NCI-H82 (cell line): ENCODE data around the gene SCCPDH.
A peak's percentile ranks its signal among the peaks of the same experiment; 100 is the strongest.

ENCODE experiments used
- DNase-seq: peaks from one replicate; lab custom pipeline; 2025; lab: John Stamatoyannopoulos, UW

The SCCPDH gene

DNA sequence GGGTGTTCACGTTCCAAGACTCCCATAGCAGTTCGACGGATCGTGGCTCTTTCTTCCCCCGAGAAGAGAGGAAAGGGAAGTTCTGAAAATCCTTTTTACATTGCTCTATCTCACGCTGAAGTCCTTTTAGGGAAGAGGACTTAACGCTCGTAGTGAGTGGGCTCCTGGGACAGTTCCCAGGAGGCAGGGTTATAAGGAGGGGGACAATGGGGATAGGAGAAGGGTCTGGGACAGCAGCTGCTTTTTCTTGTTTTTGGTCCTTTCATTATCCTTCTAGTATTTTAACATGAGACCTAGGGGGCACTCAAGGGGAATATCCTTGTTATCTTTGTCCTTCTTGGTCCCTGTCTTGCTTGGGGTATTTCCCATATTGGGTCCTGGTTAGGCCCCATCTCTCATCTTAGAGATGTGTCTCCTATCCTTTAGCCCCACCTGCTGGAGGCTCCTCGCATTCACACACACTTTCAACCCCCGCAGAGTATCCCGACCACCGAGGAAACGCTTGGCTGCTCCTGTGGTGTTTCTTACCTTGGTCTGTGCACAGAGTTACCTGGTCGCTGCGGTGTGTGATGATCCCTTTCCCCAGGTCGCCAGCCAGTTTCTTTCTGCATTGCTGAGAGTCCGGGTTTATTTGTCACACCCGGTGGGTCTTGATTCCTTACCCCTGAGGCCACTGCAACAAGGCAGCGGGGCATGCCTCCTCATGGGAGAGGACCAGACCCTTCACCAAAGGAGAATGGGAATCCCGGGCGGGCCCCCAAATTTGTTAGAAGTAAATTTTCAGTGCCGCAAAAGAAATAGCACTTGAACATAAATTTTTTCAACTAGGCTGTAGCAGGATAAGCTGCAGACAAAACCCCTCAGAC lies 29.7 kb downstream of the SCCPDH start:
- DNase-seq: peak; percentile 92

DNA sequence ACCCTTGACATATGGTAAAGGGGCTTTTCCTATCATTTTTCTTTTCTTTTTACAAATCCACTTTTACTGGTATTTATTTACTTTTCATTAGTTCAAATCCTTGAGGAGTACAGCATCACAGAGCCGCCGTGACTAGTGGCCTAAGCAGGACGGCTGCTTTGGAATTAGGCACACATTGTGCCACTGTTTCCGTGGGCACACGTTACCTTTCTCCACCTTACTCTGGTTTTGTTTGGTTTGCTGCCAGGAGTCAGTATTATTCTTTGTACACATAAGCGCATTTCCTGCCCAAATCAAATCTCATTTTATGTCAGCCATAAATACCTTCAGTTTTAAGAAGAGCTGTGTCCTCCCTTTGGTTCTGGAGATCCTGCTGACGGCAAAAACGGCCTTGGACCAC lies 31.2 kb downstream of the SCCPDH start:
- no peak for DNase-seq

DNA sequence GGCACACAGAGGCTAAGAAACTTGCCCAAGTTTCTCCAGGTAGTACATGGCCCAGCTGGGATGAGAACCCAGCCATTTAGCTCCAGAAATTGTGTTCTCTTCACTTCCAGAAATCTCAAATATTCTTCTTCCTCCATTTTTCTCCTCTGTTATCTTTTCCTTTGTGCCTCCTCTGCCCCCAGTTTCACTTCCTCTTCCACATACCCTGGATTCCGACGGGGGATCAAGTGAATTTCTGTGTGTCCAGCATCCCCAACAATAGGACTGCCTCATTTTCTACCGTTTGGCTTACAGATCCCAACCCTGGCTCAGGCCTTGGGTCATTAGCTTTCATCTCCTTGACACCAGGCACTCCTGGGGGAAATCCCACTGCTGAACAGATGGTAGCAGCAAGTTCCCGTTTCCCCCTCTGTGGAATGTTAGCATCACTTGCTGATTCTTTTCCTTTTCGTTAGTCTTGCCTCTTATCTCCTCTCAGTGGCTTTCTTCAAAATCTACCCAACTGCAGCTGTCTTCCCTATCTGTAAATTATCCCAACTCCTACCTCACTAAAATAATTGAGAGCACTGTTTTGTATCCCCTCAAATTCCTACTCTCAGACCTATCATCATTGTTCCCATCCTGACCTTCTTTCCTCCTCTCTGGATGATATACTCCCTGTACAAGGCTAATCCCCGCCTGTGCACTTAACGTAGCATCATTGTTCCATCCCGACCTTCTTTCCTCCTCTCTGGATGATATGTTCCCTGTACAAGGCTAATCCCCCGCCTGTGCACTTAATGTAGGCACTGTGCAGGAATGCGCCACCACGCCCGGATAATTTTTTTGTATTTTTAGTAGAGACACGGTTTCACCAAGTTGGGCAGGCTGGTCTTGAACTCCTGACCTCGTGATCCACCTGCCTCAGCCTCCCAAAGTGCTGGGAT lies 36.5 kb downstream of the SCCPDH start:
- peak; percentile 85 for DNase-seq

DNA sequence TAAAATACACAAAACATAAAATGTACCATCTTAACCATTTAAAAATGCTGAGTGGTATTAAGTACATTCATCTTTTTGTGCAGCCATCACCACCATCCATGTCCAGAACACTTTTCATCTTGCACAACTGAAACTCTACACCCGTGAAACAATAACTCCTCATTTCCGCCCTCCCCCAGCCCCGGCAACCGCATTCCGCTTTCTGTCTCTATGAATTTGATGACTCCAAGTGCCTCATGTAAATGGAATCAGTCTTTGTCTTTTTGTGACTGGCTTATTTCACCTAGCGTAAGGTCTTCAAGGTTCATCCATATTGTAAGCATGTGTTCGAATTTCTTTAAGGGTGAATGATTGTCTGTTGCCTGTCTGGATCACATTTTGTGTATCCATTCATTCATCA lies 37.2 kb downstream of the SCCPDH start:
- no peak for DNase-seq

DNA sequence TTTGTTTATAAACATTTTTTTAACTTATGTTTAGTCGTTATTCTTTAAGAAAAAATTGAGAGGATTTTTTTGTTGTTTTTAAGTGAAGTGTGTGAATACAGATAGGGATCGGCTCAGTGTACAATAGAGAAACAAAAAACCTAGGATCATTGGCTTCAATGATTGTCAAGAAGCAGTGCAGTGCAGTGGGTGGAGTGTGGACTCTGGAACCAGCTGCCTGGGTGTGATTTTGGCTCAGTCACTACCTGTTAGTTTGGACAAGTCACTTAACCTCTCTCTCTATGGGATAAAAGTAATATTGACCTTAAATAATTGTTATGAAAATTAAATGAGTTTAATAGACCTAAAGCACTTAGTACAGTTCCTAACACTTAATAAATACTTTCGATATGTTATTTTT lies 41.3 kb downstream of the SCCPDH start:
- no peak for DNase-seq

DNA sequence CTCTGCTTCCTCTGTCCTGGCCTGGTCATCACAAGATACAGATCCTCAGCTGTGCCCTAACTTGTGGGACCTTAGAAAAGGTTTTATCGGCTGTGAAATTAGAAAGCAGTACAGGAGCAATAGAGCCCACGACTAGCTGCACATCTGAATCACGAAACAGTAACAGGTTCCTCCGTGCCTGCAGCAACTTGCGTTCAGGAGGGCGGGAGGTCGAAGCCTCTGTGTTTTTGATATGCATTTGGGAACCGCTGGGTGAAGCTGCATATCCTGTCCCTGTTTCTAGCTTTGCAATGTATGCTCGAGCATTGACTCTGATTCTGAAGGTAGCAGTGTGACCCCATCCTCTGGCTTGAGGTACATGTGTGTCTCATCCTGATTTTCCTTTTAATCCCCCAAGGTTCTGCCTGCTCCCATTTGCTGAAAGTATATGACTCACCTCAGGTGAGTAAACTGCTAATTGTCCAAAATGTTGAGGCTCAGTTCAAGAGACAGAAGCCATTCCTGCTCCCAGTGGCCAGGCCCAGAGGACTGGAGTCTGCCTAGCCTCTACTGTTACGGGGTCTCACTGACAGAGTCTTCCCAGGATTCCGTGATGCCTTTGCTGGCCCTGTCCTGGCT lies 44.3 kb downstream of the SCCPDH start:
- DNase-seq: no peak

DNA sequence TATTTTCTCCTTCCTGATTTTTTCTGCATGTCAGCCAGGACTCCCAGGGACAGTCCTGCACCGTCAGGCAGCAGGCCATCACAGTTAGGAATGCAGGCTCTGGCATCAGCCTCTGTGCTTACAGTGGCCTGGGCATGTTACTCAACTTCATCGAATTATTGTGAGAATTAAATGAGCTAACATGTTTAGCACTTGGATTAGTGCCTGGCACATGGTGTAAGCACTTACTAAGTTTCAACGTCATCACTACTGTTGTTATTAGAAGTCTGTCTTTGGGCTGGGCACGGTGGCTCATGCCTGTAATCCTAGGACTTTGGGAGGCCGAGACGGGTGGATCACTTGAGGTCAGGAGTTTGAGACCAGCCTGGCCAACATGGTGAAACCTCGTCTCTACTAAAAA lies 45.1 kb downstream of the SCCPDH start:
- peak; percentile 42 for DNase-seq

DNA sequence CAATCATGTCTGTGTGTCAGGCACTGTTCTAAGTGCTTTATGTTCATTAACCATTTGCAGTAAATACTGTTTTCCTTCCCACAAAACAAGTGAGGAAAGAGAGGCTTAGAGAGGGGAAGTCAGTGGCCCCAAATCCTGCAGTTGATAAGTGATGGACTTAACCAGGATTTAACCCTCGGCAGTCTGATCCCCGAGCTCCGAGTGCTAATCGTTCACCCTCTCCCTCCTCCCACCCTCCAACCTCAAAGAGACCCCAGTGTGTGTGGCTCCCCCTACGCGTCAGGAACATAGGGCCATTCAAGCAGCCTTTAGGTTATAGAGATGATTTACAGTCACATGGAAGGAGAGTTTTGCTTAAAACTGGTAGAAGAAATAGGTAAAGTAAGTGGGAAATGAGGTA lies 47.2 kb downstream of the SCCPDH start:
- DNase-seq: peak; percentile 67

DNA sequence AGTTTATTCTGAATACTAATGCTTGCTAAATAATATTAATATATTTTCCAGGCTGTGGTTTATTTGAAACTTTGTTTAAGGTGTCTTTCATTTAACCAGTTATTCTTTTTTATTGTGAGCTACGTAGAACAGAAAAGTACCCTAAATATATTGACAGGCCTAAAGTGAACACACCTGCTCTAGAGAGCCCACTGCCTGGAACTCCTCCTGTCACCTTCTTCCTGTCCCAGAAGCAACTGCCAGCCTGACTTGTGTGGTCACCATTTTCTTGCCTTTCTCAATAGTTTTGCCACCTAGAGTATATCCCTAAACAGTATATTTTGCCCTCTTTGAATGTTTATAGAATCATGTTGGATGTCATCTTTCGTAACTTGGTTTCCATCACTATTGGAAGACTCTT lies 48.5 kb downstream of the SCCPDH start:
- DNase-seq: no peak

DNA sequence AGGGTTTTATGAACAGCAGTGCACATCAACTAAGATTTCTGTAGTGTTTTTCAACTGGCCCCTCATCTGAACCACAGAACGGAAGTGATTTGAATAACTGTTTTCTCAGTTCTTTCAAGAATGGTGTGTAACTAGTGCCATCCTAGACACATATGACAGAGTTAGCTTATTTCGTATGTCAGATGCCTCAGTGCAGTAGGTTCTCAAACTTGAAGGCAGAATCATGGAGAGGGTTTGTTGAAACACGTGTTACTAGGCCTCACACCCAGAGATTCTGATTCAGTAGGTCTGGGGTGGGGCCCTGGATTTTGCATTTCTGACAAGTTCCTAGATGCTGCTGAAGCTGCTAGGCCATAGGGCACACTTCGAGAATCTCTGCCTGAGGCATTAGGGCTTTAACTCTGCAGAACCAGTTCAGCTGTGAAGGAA lies 49.0 kb downstream of the SCCPDH start:
- DNase-seq: no peak

DNA sequence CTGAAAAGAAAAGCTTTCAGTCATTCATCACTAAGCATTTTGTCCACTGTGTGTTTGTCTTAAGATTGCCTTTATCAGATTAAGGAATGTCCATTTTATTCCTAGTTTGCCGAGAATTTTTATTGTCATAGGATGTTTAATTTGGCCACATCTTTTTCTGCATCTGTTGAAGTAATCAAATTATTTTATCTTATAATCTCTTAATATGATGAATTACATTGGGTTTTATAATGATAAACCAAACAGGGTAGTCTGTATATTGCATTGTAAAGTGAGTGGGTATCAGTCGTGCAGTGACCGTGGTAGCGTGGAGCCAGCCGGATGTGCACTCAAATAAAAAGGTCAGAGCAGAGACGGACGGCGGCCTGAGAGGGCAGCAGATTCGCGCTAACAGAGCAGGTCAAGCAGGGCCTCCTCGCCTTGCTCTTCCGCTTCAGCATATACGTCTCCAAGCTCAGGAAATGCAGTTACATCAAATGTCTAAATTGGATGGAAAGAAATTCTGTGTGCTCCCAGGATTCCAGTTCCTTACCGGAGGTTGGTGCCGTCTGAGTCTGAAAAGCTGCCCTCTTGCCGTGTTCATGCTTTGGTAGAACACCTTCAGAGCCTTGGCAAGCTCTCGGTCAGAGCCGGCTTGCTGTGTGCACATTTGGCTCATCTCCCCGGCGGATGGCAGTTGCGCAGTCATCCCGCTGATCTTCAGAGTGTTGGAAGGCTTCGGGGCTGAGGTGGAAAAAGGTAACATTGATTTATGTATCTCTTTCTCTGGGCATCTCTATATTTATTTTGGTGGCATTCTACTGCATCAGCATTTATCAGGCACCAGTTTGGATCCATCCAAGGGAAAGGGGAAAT lies 51.5 kb downstream of the SCCPDH start:
- DNase-seq: no peak

DNA sequence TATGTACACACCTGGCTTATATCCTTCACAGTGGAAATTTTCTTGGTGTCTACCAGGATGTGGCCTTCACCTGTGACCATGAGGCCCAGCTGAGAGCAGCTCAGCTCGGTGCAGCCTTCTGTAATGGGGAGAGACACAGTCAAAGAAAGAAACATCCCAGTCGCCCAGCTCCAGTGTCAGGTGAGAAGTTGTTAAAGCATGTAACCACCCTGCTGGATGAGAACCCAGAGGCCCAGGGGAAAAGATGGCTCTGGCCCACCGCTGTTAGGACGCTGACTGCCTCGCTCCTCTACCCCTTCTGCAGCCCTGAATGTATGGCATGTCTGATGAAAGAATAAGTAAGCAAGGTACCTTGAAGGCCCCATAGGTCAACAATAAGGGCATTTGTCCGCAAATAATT lies 52.7 kb downstream of the SCCPDH start:
- DNase-seq: no peak

DNA sequence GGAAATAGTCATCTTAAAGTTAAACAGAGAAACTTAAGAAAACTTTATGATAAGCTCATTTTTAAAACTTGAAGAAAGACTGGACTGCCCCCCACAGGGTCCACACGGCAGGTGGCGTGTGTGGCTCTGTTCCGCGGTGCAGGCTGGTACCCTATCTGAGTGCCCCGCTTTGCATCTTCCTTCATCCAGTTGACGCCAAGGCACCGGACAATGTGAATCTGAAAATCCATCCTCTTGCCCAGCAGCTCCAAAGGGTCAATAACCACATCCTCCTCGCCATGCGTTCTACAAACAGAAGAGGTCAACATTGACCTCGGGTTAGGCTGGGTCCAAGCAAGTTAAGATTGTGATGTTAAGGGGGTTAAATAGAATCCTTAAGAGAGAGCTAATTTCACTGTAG lies 54.5 kb downstream of the SCCPDH start:
- DNase-seq: no peak

DNA sequence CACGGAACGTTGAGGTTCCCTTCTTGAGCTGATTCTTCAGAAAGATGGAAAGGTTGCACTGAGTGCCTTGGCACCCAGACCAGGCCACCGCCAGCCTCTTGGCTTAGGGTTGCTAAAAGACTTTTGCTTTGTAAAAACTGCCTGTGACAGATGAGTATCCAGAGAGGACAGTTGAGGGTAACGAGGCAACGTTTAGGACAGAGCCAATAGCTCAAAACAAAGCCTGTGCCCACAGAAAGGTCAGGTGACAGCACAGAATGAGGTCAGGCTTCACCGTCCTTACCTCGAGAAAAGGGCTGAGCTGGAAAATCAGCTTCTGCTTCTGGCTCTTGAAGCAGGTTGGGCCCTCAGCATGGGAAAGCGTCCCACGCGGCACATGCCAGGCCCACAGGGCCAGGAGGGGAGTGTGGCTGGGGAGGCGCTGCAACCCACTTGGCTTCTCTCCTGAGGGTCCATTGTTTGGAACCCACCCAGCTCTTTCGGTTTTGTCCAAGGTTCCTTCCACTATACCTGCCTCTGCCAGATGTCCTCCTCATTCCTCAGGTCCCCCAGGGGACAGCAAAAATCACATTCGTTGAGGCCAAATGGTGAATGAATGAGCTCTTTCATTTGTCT lies 55.5 kb downstream of the SCCPDH start:
- no peak for DNase-seq

DNA sequence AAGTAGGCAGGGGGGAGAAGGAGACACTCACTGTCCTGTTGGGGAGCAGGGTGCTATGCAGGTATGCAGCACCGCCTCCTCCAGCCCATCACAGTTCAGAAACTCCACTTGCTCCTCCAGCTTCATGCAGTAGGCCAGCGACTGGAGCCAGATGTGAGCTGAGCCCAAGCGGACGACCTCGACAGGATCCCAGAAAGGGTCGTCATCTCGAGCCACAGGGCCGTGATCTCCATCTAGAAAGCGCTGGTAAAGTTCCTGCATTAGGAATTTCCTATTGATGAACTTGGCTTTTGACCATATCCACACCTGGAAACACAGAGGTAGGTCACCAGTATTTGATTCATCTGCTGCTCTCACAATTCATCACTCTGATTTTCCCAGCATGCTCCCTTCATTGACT lies 56.1 kb downstream of the SCCPDH start:
- DNase-seq: no peak

DNA sequence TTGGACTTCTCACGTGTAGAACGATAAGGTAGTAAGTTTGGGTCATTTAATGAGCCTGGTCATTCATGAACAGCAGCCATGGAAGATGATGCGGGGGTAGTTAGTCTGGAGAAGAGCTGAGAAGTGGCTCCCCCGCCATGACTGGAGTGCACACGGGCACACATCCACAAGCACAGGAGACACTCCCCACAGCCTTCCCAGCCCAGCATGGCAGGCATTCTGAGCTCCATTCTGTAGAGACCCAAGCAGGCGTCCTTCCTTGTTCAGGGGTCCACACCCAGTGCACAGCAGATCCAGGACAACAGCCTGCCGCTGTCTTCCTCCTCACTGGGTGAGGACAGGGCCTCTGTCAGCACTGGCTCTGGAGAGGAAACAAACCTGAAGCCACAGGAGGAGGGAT lies 57.0 kb downstream of the SCCPDH start:
- no peak for DNase-seq

DNA sequence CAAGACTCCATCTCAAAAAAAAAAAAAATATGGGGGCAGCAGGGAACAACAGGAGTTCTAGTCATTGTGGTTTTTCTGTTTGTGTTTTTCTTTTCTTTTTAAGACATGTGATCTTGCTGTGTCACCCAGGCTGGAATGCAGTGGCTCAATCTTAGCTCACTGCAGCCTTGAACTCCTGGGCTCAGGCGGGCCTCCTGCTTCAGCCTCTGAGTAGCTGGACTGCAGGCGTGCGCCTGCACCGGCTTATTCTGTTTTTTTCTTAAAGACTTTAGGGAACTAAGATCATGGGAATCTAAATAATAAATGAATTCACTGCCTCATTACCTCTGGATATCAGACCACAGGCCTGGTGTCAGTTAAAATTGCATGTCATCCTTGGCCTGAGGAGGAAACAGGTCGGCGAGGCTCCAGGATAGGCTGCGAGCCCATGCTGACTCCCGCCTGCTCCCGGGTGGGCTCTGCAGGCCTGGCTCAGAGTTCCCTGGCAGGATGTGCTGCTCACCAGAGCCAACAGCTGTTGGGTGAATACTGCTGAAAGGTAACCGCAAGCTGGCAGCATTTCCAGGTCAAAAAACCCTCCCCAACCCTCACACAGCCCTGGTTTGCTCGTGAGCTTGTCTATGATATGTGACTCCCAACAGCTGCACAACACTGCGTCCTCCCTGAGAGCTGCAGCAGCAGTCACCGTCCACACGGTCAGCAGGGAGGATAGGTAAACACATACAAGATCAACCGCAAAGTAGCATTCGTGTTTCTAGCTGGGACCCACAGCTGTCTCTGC lies 58.1 kb downstream of the SCCPDH start:
- no peak for DNase-seq

DNA sequence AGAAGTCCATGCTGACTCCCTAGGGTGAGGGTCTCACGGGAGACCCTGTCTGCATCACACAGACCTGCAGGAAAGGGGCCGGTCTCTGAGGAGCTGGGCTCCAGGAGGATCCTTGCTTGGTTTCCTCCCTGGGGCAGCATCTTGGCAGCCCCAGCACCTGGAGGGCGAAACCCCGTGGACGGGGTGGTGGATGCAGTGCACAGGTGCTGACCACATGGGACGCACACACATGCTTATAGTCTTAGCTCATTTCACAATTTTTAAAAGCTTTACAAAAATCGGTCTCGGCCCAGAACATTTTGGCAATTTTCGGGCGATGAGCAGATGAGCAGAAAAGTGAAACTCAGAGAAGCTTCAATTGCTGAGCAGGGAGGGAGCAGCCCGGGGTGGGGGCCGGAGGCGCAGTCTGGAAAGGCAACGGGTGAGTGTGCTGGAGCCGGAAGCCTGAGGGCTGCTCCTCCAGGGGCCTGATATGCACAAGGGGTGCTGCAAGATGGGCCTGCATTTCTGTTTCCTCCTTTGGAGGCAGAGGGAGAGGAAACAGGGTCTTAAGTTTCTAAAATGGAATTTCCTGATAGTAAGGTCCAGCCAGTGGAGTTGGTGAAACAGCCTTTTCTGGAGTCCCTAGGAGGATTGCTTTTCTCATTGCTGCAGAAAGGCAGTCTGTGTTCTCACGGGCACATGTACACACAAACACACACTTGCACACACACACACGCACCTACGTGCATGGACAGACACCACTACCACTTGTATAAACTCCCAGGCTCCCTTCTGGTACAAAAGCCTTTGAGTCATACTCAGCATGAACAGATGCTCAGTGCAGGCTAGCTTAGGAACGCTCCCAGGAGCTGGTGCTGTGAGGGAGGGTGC lies 60.6 kb downstream of the SCCPDH start:
- DNase-seq: peak; percentile 47

DNA sequence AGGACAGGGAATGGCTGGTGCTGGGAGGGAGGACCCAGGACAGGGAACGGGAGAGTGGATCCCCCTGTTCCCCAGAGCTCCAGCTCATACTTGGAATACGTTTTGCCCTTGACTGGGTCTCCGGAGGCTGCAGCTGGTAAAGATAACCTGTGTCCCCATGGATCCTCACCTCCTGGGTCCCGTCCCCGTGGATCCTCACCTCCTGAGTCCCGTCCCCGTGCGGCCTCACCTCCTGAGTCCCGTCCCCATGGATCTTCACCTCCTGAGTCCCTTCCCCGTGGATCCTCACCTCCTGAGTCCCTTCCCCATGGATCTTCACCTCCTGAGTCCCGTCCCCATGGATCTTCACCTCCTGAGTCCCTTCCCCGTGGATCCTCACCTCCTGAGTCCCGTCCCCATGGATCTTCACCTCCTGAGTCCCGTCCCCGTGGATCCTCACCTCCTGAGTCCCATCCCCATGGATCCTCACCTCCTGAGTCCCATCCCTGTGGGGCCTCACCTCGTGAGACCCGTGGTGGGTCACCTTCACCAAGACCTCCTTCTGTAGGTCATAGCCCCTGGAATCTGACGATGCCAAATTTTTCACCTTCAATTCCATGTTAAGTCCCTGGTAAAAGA lies 61.4 kb downstream of the SCCPDH start:
- DNase-seq: peak; percentile 32
